Left ventricle myocardium inferior (tissue), 1 donor: ENCODE measurements around the gene SCNN1A. TPM values are rescaled to one million over a fixed set of nuclear protein-coding genes. Genes with fewer than 3 reads are reported as not detected.

Experiments used
- DNase-seq: peaks from one replicate; pipeline ENCODE4 v3.0.0-alpha.2; 2020
- H3K27ac ChIP-seq: fragments of 200-600 bp; replicated peaks from 2 replicates; pipeline ENCODE4 v1.8.0; 2021
- H3K27me3 ChIP-seq: fragments of 200-600 bp; 2 replicates; pipeline ENCODE4 v1.8.0; 2021; ENCODE audit warnings: low read depth
- H3K36me3 ChIP-seq: fragments of 200-600 bp; 2 replicates; pipeline ENCODE4 v1.8.0; 2021
- H3K4me1 ChIP-seq: fragments of 200-600 bp; 2 replicates; pipeline ENCODE4 v1.8.0; 2021
- H3K4me3 ChIP-seq: fragments of 200-600 bp; 2 replicates; pipeline ENCODE4 v1.8.0; 2021; ENCODE audit warnings: mild to moderate bottlenecking, moderate library complexity
- H3K9me3 ChIP-seq: fragments of 200-600 bp; replicated peaks from 2 replicates; pipeline ENCODE4 v1.8.0; 2021
- intact Hi-C: fragments of 100-400 bp; cut with micrococcal nuclease; formaldehyde crosslinking; loops from one replicate; pipeline ENCODE4 v1.11.0; 2022
- total RNA-seq: library from RNA; stranded (reverse); fragmentation: NEBNext Ultra II Directional; extraction: Animal tissue kit (Norgen Biotek cat#: 25700); gene quantifications from one replicate; pipeline ENCODE4 v1.2.1, GENCODE V29; 2021
- TF ChIP-seq, protein P1 (sequence below): fragments of 200-600 bp; IDR thresholded peaks from 2 replicates; pipeline ENCODE4 v1.8.0; 2021; ENCODE audit warnings: antibody characterized with exemption, mild to moderate bottlenecking, borderline replicate concordance
- donor health status: DM: no; HTN: yes; CAD: no; lungs with severe emphysema.

SCNN1A gene
- total RNA-seq, 1 donor from 2014 or later: 0.22 TPM

DNA sequence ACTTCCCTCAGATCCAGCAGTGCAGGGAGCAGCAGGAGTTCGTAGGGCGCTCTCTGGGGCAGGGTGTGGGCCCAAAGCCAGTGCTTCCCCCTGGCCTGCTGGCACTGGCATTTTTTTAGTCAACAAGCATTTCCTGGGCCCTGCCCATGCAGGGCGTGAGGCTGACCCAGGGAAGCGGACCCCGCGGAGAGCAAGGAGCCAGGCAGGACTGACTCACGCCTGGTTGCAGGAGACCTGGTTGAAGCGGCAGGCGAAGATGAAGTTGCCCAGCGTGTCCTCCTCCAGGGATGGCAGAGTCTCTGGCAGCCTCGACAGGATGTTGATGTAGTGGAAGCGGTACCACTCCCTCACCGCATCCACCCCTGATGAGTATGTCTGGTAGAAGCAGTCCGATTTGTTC lies 13.5 kb downstream of the SCNN1A start:
- Histone ChIP-seq H3K4me3 (no peak overlapping the region), H3K36me3 (no peaks in the 10 kb centered on the region), H3K27ac (peak overlapping the region; percentile 94), H3K27me3 (no peaks in the 10 kb centered on the region), H3K4me1 (peaks cover 17% of the 10 kb centered on the region), H3K9me3 (no peaks in the 10 kb centered on the region)
- intact Hi-C loops: no loop called here
- DNase-seq: peak; percentile 56
- TF ChIP-seq, protein P1, sequence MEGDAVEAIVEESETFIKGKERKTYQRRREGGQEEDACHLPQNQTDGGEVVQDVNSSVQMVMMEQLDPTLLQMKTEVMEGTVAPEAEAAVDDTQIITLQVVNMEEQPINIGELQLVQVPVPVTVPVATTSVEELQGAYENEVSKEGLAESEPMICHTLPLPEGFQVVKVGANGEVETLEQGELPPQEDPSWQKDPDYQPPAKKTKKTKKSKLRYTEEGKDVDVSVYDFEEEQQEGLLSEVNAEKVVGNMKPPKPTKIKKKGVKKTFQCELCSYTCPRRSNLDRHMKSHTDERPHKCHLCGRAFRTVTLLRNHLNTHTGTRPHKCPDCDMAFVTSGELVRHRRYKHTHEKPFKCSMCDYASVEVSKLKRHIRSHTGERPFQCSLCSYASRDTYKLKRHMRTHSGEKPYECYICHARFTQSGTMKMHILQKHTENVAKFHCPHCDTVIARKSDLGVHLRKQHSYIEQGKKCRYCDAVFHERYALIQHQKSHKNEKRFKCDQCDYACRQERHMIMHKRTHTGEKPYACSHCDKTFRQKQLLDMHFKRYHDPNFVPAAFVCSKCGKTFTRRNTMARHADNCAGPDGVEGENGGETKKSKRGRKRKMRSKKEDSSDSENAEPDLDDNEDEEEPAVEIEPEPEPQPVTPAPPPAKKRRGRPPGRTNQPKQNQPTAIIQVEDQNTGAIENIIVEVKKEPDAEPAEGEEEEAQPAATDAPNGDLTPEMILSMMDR: no peak

DNA sequence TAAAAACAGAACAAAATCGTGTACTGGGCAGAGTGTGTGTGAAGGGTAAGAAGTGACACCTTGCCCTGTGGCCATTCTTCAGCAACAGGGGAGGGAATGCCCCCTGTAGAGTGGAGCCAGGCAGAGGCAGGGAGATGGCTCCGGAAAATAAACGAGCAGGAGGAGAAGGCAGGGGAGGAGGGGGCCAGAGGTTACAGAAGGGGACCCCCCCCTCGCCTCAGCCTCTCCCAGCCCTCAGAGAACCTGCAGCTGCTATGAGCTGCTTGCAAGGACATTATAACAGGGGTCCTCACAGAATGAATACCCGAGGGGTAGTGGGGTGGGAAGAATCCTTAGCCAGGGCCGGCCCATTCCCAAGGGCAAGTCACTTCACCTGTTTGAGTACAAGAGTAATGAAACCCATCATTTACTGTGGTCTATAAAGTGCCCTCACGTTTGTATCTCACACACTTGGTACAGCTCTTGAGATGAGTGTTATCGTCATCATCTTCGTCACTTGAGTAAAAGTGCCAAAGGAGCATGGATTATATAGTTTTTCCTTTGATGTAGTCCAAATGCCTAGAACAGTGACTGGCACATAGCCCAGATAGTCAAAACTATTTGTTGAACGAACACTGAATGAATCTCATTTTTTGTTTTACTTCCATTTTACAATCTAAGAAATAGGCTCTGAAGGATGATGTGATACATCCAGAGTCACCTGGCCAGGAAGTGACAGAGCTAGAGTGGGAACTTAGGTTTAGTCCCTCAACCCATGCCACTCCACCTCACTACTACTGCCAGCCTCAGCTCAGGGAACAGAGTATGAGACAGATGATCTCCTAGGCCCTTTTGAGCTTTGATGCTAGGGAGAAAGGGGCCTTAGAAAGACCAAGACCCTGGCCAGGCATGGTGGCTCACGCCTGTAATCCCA lies 14.5 kb downstream of the SCNN1A start:
- peak overlapping the region; percentile 94 for H3K27ac ChIP-seq

DNA sequence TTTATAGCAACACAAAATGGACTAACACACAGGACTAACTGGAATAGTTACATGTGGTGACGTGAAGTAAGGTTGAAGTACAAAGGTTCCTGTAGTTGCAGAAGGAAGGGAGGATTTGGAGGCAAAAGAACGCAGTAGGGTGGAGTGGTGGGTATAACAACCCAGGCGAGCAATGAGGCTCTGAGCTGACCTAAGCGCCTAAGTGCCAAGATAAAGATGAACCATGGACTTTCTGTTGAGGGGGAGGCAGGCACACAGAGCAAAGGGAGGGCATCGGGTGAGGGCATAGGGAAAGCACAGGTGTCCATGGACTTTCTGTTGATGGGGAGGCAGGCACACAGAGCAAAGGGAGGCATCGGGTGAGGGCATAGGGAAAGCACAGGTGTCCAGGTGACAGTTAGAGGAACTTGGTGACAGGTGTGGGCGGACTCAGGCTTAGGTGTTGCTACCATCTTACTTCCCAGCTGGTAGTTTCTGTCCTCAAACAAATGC lies 15.2 kb downstream of the SCNN1A start:
- H3K9me3 ChIP-seq: no peaks in the 10 kb centered on the region
- peaks cover 17% of the 10 kb centered on the region for H3K4me1 ChIP-seq
- H3K4me3 ChIP-seq: no peak overlapping the region
- intact Hi-C loops: no loop called here
- no peaks in the 10 kb centered on the region for H3K27me3 ChIP-seq
- DNase-seq: no peak
- no peak overlapping the region for H3K27ac ChIP-seq
- TF ChIP-seq, protein P1: no peak
- no peaks in the 10 kb centered on the region for H3K36me3 ChIP-seq

More for the DNA sequence above, 14.5 kb downstream of the SCNN1A start:
- H3K9me3 ChIP-seq: no peaks in the 10 kb centered on the region
- peaks cover 17% of the 10 kb centered on the region for H3K4me1 ChIP-seq
- H3K4me3 ChIP-seq: no peak overlapping the region
- intact Hi-C loops: no loop called here
- H3K27me3 ChIP-seq: no peaks in the 10 kb centered on the region
- TF ChIP-seq, protein P1: no peak
- no peaks in the 10 kb centered on the region for H3K36me3 ChIP-seq
- no peak for DNase-seq

DNA sequence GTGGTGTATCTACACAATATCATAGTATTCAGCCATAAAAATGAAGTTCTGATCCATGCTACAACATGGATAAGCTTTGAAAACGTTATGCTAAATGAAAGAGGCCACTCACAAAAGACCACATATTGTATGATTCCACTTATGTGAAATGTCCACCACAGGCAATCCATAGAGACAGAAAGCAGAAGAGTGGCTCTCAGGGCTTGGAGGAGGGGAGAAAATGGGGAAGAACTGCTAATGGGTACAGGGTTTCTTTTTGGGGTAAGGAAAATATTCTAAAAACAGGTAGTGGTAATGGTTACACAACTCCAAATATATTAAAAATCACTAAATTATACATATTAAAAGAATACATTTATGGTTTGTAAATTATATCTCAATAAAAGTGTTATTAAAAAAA lies 16.5 kb downstream of the SCNN1A start:
- TF ChIP-seq, protein P1: no peak
- DNase-seq: no peak
- H3K4me1 ChIP-seq: peaks cover 16% of the 10 kb centered on the region
- intact Hi-C loops: no loop called here
- H3K36me3 ChIP-seq: no peaks in the 10 kb centered on the region
- H3K9me3 ChIP-seq: no peaks in the 10 kb centered on the region
- no peaks in the 10 kb centered on the region for H3K27me3 ChIP-seq
- H3K27ac ChIP-seq: no peak overlapping the region
- H3K4me3 ChIP-seq: no peak overlapping the region

DNA sequence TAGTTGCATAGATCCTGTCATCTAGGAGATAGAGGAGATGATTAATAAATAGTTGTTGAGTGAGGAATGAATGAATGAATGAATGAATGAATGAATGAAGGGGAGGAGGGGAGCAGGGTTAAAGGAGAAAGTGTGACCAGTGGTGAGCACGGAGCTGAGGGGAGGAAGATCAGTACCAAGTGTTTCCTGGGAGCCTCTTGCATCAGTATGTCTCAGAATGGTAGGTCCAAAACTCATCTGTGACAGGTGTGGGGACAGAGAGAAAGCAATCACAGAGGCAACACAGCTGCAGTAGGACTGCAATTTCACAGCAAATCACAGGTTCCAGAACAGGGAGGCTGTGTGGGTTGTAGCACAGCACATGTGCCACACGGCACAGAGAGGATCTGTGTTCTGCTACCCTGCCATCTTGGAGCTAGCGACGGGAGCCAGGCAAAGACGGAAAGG lies 19.0 kb downstream of the SCNN1A start:
- H3K9me3 ChIP-seq: no peaks in the 10 kb centered on the region
- H3K4me1 ChIP-seq: peaks cover 11% of the 10 kb centered on the region
- H3K27me3 ChIP-seq: no peaks in the 10 kb centered on the region
- no peak overlapping the region for H3K4me3 ChIP-seq
- no peaks in the 10 kb centered on the region for H3K36me3 ChIP-seq
- intact Hi-C loops: no loop called here
- no peak for DNase-seq
- TF ChIP-seq, protein P1: no peak
- no peak overlapping the region for H3K27ac ChIP-seq
